PC-3 (cell line): ENCODE results near the gene GAMT. TPM values are rescaled to one million over a fixed set of nuclear protein-coding genes. Genes with fewer than 3 reads are reported as not detected.

Source experiments
- ATAC-seq: fragments of 200-7000 bp; cut with Tn5 transposase; 2 replicates; pipeline ENCODE4 v1.9.1; 2020; ENCODE audit warnings: mild to moderate bottlenecking, moderate library complexity
- BruUV-seq: library from RNA; stranded (reverse); fragments of 400-500 nt; replicated peaks from 2 replicates; lab custom pipeline; 2021; lab: Mats Ljungman, UMichigan
- CTCF ChIA-PET: fragments of 300-600 bp; sonication (Branson Sonifier 250); formaldehyde crosslinking; loops from one replicate; lab custom pipeline; 2022; ENCODE audit warnings: antibody characterized with exemption; lab: Charles Lee
- POLR2A ChIA-PET: fragments of 300-600 bp; sonication (Branson Sonifier 250); formaldehyde crosslinking; loops from one replicate; lab custom pipeline; 2022; ENCODE audit warnings: antibody characterized with exemption; ENCODE audit not compliant: unreplicated experiment; lab: Charles Lee
- DNase-seq: peaks from one replicate; pipeline ENCODE4 v3.0.0-alpha.2; 2015
- H2AFZ ChIP-seq: fragments of 300-600 bp; sonication (generic); 2 replicates; pipeline ENCODE4 v1.6.0; 2016; ENCODE audit warnings: antibody characterized with exemption, low read length
- H3F3A ChIP-seq: fragments of 300-600 bp; sonication (generic); one replicate; pipeline ENCODE4 v1.6.0; 2017; ENCODE audit warnings: antibody characterized with exemption, low read length, control low read depth, mild to moderate bottlenecking; ENCODE audit not compliant: unreplicated experiment
- H3K27ac ChIP-seq: fragments of 300-600 bp; sonication (generic); 2 replicates; pipeline ENCODE4 v1.5.1; 2016; ENCODE audit warnings: mild to moderate bottlenecking, low read length
- H3K27me3 ChIP-seq: fragments of 300-600 bp; sonication (generic); 2 replicates; pipeline ENCODE4 v1.6.1; 2016; ENCODE audit warnings: low read length, mixed read lengths
- H3K36me3 ChIP-seq: fragments of 300-600 bp; sonication (generic); 2 replicates; pipeline ENCODE4 v1.6.1; 2016; ENCODE audit warnings: low read depth, mixed run types, low read length, mixed read lengths
- H3K4me1 ChIP-seq: fragments of 300-600 bp; sonication (generic); 2 replicates; pipeline ENCODE4 v1.5.1; 2016; ENCODE audit warnings: low read length; ENCODE audit not compliant: insufficient read depth
- H3K4me2 ChIP-seq: fragments of 300-600 bp; sonication (generic); 2 replicates; pipeline ENCODE4 v1.6.0; 2016; ENCODE audit warnings: low read length
- H3K4me3 ChIP-seq: fragments of 300-600 bp; sonication (generic); 2 replicates; pipeline ENCODE4 v1.5.1; 2016; ENCODE audit warnings: mild to moderate bottlenecking, low read length, mixed read lengths
- H3K79me2 ChIP-seq: fragments of 300-600 bp; sonication (generic); 2 replicates; pipeline ENCODE4 v1.6.1; 2017; ENCODE audit warnings: low read length, mixed read lengths
- H3K9ac ChIP-seq: fragments of 300-600 bp; sonication (generic); 2 replicates; pipeline ENCODE4 v1.6.0; 2016; ENCODE audit warnings: mild to moderate bottlenecking, low read length
- H3K9me2 ChIP-seq: fragments of 300-600 bp; sonication (generic); replicated peaks from 2 replicates; pipeline ENCODE4 v1.6.1; 2016; ENCODE audit warnings: mixed run types, low read length, mixed read lengths
- H3K9me3 ChIP-seq: fragments of 300-600 bp; sonication (generic); 2 replicates; pipeline ENCODE4 v1.6.1; 2016; ENCODE audit warnings: low read length, mixed read lengths
- H4K20me1 ChIP-seq: fragments of 300-600 bp; sonication (generic); 2 replicates; pipeline ENCODE4 v1.6.1; 2016; ENCODE audit warnings: low read length, mixed read lengths
- CTCF ChIP-seq: fragments of 300-600 bp; sonication (generic); conservative IDR thresholded peaks from 2 replicates; pipeline ENCODE4 v1.5.1; 2017; ENCODE audit warnings: antibody characterized with exemption, low read depth, mild to moderate bottlenecking, low read length
- EZH2 ChIP-seq: fragments of 300-600 bp; sonication (generic); IDR thresholded peaks from one replicate; pipeline ENCODE4 v1.6.1; 2017; ENCODE audit warnings: antibody characterized with exemption, mild to moderate bottlenecking, low read length; ENCODE audit not compliant: unreplicated experiment
- EZH2phosphoT487 ChIP-seq: fragments of 300-600 bp; sonication (generic); IDR thresholded peaks from 2 replicates; pipeline ENCODE4 v1.6.1; 2018; ENCODE audit warnings: mild to moderate bottlenecking, antibody characterized with exemption, low read length, borderline replicate concordance
- intact Hi-C: fragments of 100-400 bp; cut with micrococcal nuclease; formaldehyde crosslinking; loops from 2 replicates; pipeline ENCODE4 v1.9.0; 2023
- total RNA-seq: library from RNA; depleted of rRNA; stranded (reverse); fragments of >200 nt; gene quantifications from 2 replicates; pipeline ENCODE4 v1.2.3, GENCODE V29; 2014

GAMT gene
- total RNA-seq, 1 experiment from 2014 or later, result 75.6 TPM

DNA sequence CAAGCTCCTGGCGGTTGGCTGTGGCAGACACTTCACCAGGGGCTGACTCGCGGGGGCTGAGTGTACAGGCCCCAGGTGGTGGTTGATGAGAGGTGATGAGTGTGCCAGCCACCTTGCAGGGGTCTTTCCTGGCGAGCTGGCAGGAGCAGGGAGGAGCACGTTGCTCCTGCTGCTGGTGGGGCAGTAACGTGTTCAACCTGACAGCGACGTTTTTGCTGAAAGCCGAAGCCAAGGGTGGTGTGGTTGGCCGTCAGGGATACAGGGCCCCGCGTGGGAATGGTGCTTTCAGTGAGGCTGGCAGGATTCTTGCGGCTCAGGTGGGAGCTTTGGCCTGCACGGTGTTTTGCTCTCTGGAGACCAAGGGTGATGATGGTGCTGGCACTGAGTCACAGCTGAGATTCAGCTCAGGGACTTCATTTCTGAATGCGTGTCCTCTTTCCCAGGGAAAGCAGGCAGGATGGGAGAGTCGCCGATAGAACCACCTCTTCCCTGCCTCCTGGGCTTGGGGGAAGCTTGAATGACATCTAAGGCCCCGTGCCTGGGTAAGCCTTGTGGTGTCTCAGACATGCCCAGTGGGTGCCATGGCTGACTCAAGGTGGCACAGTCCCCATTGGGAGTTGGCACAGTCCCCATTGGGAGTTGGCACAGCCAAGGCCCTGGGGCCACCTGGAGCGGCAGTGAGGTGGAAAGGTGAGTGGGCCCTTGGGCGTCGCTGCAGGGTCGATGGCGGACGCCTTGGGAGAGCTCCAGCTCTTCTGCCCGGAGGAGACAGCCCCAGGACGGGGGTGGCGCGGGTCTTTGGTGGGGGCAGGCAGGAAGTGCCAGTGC, 14.9 kb upstream of the GAMT start:
- H3K9me2 ChIP-seq, result no peaks in the 10 kb centered on the region
- CTCF ChIA-PET, result no interaction called here
- TF ChIP-seq CTCF (no peak), EZH2phosphoT487 (no peak), EZH2 (no peak)
- peaks cover 29% of the 10 kb centered on the region; the same call in 1 of the 2 replicates for H3K36me3 ChIP-seq
- no peak for ATAC-seq
- peaks cover 87% of the 10 kb centered on the region for H3K79me2 ChIP-seq
- H3K9me3 ChIP-seq, result no peaks in the 10 kb centered on the region
- BruUV-seq, result no TSS peak
- peak overlapping the region; percentile 70 for H3K9ac ChIP-seq
- peak overlapping the region; percentile 96 for H3K27ac ChIP-seq
- intact Hi-C loops, result no loop called here
- H3F3A ChIP-seq, result peaks cover 7% of the 10 kb centered on the region
- no peak overlapping the region for H2AFZ ChIP-seq
- H4K20me1 ChIP-seq, result peaks cover 37% of the 10 kb centered on the region; the same call in 1 of the 2 replicates
- DNase-seq, result no peak
- POLR2A ChIA-PET, result no interaction called here
- H3K27me3 ChIP-seq, result no peaks in the 10 kb centered on the region
- peak overlapping the region; percentile 79 for H3K4me2 ChIP-seq
- peak overlapping the region; percentile 52; the same call in 1 of the 2 replicates for H3K4me3 ChIP-seq
- H3K4me1 ChIP-seq, result peaks cover 21% of the 10 kb centered on the region

- CTCF ChIA-PET, result no interaction called here
- Histone ChIP-seq H3F3A (peaks cover 7% of the 10 kb centered on the region), H3K9ac (no peak overlapping the region), H3K36me3 (peaks cover 14% of the 10 kb centered on the region; the same call in 1 of the 2 replicates), H3K4me3 (no peak overlapping the region), H3K4me2 (no peak overlapping the region), H3K27me3 (no peaks in the 10 kb centered on the region), H3K9me2 (no peaks in the 10 kb centered on the region), H4K20me1 (peaks cover 58% of the 10 kb centered on the region), H3K79me2 (peaks cover 99% of the 10 kb centered on the region), H3K9me3 (no peaks in the 10 kb centered on the region), H2AFZ (no peak overlapping the region), H3K27ac (no peak overlapping the region), H3K4me1 (peaks cover 41% of the 10 kb centered on the region)
- TF ChIP-seq EZH2phosphoT487 (no peak), CTCF (no peak)
- POLR2A ChIA-PET, result interaction anchor here (0.6 kb wide), 1 partner anchor 31 kb away, joined by 3 read pairs; no protein-coding TSS in a partner anchor
- BruUV-seq, result no TSS peak
- DNase-seq (no peak), ATAC-seq (no peak)
- intact Hi-C loops, result no loop called here
These were observed 11.9 kb upstream of the GAMT start for GRCh38 chr19:1412995-1413800.
